Endometrial microvascular endothelial cells (primary cell): ENCODE results near the gene PDGFD. TPM values are rescaled to one million over a fixed set of nuclear protein-coding genes. Genes with fewer than 3 reads are reported as not detected.

Experiments used
- in situ Hi-C: cut with HindIII; loops from 2 replicates; pipeline ENCODE4 v1.10.0; 2017; ENCODE audit warnings: low sequenced_read_pairs, low pct_unique_long_range_greater_than_20kb; ENCODE audit errors: inconsistent ontology term
- total RNA-seq: library from RNA; depleted of rRNA; stranded (reverse); fragments of >200 nt; gene quantifications from one replicate; pipeline ENCODE4 v1.2.3, GENCODE V29; 2015; ENCODE audit errors: inconsistent ontology term

The PDGFD gene
- total RNA-seq, 1 donor from 2014 or later: 11.9 TPM

GRCh38 chr11:103906291-103906867 lies 257.6 kb downstream of the PDGFD start:
- in situ Hi-C loops: no loop called here

- in situ Hi-C loops: no loop called here
Observed at GRCh38 chr11:103904324-103904667, 259.7 kb downstream of the PDGFD start.

GRCh38 chr11:103903621-103904323 lies 260.2 kb downstream of the PDGFD start:
- in situ Hi-C loops: no loop called here

GRCh38 chr11:103902994-103903393 lies 261.0 kb downstream of the PDGFD start:
- in situ Hi-C loops: no loop called here

- in situ Hi-C loops: no loop called here
Observed at GRCh38 chr11:103901656-103902055, 262.3 kb downstream of the PDGFD start.

- in situ Hi-C loops: no loop called here
Observed at GRCh38 chr11:103898577-103899336, 265.2 kb downstream of the PDGFD start.

GRCh38 chr11:103898065-103898464 lies 265.9 kb downstream of the PDGFD start:
- in situ Hi-C loops: no loop called here

GRCh38 chr11:103897160-103897936 lies 266.6 kb downstream of the PDGFD start:
- in situ Hi-C loops: no loop called here

GRCh38 chr11:103895106-103895505 lies 268.8 kb downstream of the PDGFD start:
- in situ Hi-C loops: no loop called here

GRCh38 chr11:103894673-103895072 lies 269.3 kb downstream of the PDGFD start:
- in situ Hi-C loops: no loop called here

- in situ Hi-C loops: no loop called here
Observed at GRCh38 chr11:103894034-103894433, 269.9 kb downstream of the PDGFD start.

GRCh38 chr11:103893371-103893770 lies 270.6 kb downstream of the PDGFD start:
- in situ Hi-C loops: no loop called here

GRCh38 chr11:103892603-103893002 lies 271.3 kb downstream of the PDGFD start:
- in situ Hi-C loops: no loop called here

GRCh38 chr11:103890654-103891053 lies 273.3 kb downstream of the PDGFD start:
- in situ Hi-C loops: no loop called here

- in situ Hi-C loops: no loop called here
Observed at GRCh38 chr11:103889679-103890078, 274.3 kb downstream of the PDGFD start.

GRCh38 chr11:103888541-103888951 lies 275.4 kb downstream of the PDGFD start:
- in situ Hi-C loops: no loop called here

- in situ Hi-C loops: no loop called here
Observed at GRCh38 chr11:103887001-103887658, 276.8 kb downstream of the PDGFD start.

- in situ Hi-C loops: no loop called here
Observed at GRCh38 chr11:103883856-103884255, 280.1 kb downstream of the PDGFD start.

- in situ Hi-C loops: no loop called here
Observed at GRCh38 chr11:103883291-103883690, 280.7 kb downstream of the PDGFD start.
